NCI-H2196 treated with DMSO at 0.1 percent for 48 hours (cell line): Measurements from ENCODE around the gene AKTIP.
A peak's percentile ranks its signal among the peaks of the same experiment; 100 is the strongest.
"Not testable (repeated sequence)": the region's sequence is repeated elsewhere in the genome, so short reads cannot be mapped to it uniquely, and the experiment has no call there.

Experiments used
- DNase-seq: peaks from one replicate; lab custom pipeline; 2025; ENCODE audit not compliant: unreplicated experiment; lab: John Stamatoyannopoulos, UW

Gene AKTIP

DNA sequence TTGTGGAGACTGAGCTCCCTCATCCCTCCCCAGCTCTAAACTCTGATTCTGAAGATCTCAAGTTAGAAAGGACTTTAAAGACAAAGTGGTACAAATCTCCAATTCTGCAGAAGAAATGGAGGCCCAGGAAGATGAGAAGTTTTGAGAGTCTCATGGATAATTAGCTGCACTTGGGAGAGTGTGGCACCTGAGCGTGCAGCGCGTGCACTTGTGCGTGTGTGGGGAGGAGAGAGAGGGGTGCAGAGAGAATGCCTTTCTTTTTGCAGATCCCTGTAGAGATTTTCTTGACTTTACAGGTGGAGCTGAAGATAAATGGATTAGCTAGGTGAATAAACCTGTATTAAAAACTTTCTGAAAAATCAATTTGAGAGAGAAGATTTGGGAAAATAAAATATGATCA, 14.8 kb upstream of the AKTIP start:
- DNase-seq, result no peak

DNA sequence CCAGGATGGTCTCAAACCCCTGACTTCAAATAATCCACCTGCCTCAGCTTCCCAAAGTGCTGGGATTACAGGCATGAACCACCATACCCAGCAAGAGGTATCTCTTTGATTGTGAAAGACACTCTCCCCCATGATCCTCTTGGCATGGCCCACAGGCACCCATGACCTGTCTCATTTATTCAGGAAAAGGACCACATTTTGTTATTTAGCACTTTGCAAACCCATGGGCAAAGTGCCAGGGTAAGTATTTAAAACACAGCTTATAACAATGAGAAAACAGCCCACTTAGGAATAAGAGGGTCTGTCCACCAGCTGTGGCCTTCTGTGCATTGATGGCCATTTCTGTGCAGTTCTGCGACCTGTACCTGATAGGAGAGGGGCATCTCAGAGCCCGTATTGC, 12.8 kb upstream of the AKTIP start:
- no peak for DNase-seq

DNA sequence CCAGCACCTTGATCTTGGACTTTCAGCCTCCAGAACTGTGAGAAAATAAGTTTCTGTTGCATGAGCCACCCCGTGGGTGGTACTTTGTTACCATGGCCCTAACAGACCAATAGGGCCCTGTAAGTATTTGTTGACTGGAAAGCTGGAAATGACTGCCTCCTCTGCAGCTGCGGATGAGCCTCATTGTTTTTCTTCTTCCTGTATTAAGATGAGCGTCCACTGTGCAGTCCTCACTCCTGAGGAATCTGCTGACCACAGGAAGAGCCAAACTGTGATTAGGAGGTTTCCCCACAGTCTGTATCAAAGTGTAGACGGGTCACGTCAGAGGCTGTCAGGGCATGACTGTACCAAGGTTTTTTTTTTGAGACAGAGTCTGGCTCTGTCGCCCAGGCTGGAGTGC, 12.2 kb upstream of the AKTIP start:
- DNase-seq, result no peak

DNA sequence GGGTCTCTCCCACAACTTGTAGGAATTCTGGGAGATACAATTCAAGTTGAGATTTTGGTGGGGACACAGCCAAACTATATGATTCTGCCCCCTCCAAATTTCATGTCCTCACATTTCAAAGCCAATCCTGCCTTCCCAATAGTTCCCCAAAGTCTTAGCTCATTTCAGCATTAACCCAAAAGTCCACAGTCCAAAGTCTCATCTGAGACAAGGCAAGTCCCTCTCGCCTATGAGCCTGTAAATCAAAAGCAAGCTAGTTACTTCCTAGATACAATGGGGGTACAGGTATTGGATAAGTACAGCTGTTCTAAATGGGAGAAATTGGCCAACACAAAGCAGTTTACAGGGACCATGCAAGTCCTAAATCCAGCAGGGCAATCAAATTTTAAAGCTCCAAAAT, 9.8 kb upstream of the AKTIP start:
- not testable (repeated sequence) for DNase-seq

DNA sequence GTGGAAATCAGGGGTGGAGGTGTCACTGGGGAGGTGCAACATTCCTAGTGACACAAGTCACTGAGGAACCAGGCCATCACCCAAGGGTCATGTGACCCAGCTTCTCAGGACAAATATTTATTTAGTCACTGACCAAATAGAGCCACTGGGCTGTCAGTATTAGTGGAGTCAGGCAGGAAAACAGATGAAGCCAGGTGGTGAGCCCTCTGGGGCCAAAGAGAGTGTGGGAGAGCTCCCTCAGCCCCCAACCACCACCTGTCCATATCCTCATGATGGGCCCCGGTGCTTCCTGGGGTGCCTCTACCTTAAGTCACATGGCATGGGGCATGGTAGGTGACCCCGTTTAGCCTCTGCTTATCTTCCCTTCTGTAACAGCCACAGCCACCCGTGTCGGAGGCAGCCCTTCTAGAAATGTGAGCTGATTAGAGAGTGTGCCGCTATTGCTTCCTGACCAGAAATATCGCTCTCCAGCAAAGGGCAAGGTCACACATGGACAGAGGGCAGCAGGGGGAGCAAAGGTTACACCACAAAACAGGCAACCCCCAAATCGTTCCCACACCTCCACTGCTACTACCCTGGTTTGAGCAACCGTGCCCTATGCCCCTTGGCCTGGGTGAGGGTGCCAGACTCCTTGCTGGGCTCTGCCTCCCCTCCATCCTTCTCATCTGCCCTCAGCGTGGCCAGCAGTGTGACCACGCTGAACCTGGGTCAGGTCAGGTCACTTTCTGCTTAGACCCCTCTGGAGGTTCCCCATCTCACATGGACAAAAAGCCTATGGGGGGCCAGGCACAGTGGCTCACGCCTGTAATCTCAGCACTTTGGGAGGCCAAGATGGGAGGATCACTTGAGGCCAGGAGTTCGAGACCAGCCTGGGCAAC, 8.6 kb upstream of the AKTIP start:
- DNase-seq, result no peak

DNA sequence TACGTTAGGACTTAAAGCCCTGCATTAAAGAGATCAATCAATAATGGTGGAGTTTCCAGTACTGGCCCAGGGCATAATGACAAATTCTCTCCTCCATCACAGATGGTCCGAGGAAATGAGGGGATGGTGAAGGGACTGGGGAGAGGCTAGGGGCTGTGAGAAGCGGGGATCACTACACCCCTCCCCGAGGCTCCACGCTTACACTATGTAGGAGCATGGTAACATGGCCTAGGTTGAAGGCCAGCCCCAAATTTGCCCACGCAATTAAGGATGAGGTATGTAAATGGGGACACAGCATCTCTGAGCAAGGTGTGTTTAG, 8.0 kb upstream of the AKTIP start:
- DNase-seq, result no peak

DNA sequence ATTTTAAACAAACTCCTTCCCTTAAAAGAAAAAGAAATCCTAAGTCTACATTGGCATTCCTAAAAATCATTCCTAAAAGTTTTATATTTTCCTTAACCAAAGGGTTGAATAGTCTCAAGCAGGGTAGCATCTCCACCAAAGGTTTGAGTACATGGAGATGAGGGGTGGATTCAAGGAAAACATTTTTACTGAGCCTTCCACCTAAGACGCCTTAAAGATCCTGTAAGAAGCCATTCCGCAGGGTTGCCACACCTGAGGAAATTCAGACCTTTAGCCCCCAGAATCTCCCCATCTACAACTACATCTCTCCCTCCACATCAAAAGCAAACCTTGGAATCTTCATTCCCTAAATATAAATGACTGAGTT, 7.7 kb upstream of the AKTIP start:
- no peak for DNase-seq

DNA sequence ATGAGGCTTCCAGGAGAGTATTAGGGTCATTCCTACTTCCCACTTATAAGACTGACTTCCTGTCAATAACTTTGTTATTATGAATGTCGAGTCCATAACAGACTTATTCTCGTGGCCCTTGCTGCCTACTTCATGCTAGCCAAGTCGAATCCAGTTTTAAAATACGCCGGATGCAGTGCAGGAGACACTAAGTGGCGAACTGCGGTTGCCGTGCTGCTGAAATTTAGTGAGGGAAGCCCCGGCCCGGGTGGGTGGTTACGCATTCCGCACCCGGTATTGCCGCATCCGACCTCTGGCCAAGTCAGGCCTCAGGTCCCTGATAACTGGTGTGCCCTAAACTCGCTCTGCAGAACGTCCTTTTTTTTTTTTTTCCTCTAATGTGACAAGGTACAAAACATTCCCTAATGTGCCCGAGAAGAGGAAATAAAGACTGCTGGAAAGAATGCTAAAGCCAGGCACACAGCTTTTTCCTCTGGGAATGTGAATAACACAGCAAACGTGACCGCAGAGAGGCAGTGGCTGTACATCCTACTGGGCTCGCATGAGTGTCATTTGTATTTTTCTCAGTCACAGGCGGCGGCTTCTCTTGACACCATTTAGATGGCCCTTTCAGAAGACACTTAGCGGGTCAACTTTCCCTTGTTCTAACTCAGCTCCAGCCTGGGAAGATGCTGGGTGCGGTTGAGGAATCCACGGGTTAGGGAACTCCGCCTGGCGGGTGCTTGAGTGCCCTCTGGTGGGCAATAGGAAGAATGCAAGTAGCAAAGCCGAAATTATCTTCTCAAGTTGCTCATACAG, 7.1 kb upstream of the AKTIP start:
- DNase-seq, result peak; percentile 4

DNA sequence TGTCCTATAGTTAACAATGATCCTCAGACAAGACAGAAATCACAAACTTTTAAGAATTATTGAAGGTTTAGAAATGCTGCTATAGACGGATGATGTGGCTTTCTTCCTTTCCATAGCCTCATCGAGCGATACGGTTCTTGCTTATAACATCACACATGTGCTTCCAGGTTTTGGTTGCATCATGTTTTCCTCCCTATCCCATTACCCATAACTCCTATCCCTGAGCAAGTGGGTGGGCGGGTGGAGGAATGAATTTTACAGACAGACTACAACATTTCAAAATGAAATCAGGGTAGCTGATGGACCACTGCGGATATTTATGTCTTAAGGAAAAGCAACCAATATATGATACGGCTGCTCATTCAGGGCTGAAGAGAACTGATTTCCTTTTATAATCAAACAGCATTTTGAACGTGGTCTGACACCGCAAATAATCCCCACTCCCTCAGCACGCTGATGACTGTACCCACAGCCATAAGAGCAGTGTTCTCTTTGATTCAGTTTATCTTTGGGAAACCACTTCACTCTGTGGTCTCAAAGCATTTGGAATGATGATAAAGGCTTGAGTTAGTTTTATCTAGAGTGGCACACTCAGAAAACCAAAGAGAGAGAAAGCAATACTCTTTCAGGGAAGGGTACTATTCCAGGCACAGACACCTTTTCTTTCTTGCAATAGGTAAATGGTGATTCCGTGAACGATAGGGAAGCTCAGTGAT, 4.6 kb upstream of the AKTIP start:
- no peak for DNase-seq

DNA sequence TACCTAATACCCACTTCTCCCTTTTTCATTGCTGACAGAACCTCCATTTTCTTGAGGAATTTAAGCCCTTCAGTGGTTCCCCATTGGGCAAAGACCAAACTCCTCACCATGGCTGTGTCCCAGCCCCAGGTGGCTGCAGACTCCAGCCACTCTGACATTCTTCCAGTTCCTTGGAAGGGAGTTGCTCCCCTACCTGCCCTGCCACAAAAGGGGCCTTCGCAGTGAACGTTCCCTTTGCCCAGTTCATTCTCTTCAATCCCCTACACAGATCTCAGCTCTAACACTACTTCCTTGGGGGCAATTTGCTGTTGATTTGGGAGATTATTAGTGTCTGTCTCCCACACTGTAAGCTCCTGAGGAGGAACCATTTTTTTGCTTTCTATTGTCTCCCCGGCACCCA, 3.2 kb upstream of the AKTIP start:
- DNase-seq, result no peak

DNA sequence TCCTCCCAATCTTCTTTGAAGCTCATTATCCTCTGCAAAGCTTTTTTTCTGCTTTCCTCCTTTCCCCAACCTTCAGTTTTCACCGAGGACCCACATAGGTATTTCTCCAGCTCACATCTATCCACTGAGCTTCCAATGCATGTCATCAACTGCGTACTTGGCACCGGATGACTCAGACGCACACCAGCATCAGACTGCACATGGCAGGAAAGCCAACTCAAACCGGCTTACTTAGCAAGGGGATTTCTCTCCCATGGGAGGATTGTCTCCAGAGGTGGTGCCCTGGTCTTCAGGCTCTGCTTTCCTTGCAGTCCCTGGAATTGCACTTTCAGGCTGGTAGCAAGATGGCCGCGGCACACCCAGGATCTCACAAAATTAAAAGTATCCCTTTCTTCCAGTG, 1.7 kb upstream of the AKTIP start:
- DNase-seq, result no peak

DNA sequence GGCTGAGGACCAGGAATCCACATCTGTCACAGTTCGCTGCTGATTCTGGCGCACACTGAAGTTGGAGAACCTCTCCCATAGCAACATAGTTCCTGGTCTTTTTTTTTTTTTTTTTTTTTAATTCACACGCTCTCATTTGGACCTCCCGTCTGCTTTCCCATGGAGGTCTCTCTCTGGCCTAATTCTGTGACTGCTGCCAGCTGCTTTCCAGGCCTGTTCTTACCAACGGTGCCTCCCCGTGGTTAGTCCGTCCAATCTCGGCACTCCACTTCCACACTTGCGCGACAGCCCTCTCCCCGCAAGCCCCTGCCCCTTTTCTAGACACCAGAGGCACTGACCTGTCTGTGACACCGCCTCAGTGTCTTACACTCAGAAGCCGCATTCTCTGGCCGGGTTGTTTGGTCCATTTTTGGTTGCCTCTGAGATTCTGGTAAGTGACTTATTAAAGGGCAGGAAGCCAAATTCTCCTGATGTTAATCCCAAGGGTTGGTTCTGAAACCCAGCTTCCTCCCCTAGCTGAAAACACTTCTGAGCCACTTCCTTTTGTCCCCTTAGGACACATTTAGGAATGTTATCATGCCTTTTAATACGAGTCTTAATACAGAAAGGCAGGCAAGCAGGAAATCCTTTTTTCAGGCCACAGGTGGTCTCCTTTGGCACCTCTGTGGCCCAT, 1.1 kb upstream of the AKTIP start:
- DNase-seq, result no peak

DNA sequence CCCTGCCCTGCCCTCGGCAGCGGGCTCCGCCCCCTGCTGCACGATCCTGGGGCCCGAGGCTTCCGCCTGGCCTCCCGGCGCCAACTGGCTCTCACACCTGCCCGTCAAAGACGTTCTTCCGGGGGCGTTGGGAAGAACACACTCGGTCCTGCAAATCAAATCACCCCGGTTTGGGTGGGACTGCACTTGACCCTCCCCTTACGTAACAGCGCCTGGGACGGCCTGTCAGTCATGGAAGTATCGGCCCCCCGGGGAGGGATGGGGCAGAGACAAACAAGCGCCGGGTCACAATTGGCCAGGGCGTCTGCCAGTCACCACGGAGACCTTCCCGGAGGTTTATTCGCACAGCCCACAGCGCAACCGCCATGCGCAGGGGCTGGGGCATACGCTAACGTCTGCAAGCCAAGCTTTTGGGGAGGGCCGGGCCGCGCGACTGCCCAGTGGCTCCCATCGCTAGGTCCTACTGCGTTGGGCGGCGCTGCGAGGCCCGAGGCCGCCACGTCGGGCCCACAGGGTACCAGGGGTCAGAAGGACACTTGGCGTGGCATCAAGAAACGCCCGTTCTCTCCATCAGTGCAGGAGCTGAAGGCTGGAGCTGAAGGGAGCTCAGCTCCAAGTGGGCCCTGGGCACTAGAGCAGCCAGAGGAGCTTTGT, 388 bp upstream of the AKTIP start:
- DNase-seq, result peak; percentile 91

DNA sequence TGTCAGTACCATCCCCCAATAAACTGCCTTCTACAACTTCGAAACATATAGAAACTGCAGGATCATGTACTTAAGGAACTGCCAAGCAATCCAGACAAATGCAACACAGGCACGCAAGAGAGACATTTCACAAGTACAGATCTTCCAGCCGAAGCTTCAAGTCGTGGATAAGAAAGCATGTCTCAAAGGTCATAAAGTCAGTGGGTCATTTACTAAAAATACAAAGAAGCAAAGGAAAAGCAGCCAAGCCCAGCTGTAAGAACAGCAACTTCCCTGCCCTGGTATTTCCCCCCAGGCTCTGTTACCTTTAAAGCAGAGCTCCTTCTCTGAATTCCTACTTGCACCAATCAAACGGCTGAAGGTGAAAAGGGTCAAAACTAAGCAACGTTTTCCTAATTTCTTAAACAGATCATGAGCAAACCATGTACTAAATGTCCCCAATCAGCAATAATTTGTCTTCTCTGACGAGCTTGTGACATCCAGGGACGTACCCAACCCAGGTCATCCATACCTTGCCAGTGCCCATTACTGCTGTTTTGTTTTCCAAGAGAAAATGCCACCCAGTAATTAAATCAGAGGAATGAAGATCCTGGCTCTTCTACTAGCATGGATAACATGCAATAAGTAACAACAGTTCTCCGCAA, 1.7 kb downstream of the AKTIP start:
- no peak for DNase-seq

DNA sequence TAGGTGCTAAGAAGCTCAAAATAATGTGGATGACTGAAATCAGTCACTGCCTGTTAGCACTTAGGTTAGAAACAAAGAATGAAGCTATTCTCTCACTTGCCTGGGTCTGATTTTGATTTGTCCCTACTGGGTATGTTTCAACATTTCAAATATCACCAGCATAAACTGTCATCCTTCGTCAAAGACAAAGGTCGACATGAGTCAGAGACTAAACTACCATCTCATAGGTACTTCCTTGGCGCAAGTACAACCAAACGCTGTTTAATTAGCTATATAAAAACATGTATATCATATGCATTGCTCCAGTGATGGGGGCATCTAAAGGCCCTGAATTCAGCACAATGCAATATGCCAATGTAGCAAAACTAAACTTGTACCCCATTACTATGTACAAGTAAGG, 4.0 kb downstream of the AKTIP start:
- DNase-seq, result no peak

DNA sequence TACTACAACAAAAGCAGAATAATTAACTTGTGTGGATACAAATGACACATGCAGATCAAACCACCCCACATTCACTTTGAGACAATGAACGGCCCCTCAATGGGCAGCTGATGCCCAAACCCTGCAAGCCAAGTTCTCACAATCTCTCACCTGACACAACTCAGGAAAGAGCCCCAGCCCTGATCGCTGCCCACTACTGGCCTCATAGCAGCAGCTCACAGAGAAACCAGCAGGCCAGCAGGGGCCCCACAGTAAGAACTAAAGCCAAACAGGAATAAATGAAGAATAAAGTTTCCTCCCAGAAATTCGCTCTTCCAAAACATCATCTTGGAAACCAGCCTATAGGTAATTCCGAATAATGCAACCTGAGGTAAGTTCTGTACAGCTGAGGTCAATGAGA, 7.7 kb downstream of the AKTIP start:
- no peak for DNase-seq

DNA sequence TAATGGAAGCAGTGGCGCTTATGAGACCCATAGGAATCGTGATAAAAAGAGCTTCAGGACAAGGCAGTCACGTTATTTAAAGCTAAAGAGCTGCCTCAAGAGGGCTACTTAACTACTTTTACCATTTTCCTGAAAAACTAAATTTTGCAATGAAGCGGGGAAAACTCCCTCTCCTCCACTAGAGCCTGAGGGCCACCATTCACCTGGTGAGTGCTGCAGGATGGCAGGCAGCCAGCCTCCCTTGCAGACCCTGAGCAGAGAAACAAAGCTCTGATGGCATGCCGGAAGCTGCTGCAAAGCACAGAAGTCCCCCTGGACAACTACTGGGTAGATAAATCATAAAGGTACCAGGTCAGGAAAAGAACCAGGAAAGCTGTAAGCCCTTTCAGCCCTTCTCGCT, 8.4 kb downstream of the AKTIP start:
- no peak for DNase-seq

DNA sequence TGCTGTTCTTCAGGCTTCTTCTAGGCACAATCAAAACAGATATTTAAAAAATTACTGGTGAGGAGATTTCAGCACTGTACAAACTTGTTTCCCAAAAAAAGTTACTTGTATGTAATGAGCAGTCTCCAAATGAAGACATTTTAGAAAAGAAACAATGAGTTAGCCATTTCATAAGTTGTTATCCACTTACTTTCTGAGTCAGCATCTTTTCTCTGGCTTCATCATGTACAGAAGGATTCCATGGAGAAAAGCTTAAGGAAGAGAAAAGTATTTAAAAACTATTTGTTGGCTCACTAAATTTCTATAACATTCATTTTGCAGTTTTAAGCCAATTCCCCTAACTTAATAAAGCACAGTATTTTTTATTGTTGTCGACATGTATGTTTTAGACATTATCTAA, 10.5 kb downstream of the AKTIP start:
- DNase-seq, result no peak

DNA sequence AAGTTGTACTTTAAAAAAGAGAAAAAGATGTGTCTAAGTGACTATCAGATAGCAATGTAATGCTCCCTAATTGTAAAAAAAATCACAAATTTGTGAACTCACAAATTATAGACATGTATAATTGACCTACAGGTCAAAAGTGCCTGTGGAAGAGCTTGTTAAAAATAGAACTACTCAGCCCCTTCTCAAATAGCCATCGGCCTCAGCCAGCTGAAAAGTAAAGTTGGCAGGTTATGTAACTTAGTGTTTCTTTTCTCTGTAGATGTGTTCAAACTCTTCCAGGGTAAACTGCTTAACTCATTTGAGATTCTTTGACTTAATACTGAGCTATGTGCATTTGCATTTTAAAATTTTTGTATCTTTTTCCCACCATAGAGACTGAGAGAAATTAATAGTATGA, 13.3 kb downstream of the AKTIP start:
- no peak for DNase-seq

DNA sequence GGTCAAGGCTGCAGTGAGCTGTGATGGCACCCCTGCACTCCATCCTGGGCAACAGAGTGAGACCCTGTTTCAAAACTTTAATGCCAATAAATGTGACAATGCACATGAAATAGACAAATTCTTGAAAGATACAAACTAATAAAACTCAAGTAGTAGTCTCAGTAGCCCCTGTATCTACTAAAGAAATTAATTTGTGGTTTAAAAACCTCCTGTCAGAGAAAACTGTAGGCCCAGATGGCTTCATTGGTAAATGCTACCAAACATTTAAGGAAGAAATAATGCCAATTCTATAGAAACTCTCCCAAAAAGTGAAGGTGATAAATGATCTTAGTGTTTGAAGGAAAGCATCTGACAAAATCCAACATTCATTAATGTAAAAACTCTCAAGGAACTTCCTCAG, 16.8 kb downstream of the AKTIP start:
- DNase-seq, result no peak

DNA sequence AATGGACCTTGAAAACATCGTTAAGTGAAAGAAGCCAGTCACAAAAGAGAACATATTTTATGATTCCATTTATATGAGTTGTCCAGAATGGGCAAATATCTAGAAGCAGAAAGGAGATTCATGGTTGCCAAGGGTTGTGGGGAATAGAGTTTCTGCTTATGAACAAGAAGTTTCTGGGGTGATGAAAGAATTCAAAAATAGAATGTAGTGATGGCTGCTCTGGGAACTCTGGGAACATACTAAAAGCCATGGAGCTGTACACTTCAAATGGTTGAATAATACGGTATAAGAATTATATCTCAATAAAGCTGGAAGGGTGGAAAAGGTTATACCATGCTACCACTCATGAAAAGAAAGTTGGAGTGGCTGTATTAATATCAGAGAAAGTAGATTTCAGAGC, 18.5 kb downstream of the AKTIP start:
- no peak for DNase-seq
